ENCODE data around the gene TNFRSF18.

The TNFRSF18 gene

GRCh38 chr1:1218524-1219200 is 12.3 kb upstream of the TNFRSF18 start:
- H3K4me3 ChIP-seq (ENCODE audit: insufficient read depth, low read depth, low read length) = no peak overlapping the region
- no peaks in the 10 kb centered on the region for H3K27me3 ChIP-seq (ENCODE audit: control insufficient read depth, insufficient read depth, low read length, poor library complexity, severe bottlenecking)
- H3K9me3 ChIP-seq (ENCODE audit: control insufficient read depth, low read length) = no peaks in the 10 kb centered on the region
- peaks cover 20% of the 10 kb centered on the region for H3K36me3 ChIP-seq (ENCODE audit: control insufficient read depth, insufficient read depth, low read length)
- no peaks in the 10 kb centered on the region for H3K4me1 ChIP-seq (ENCODE audit: control insufficient read depth, insufficient read depth, low read length)
- no peak overlapping the region for H3K27ac ChIP-seq (ENCODE audit: insufficient read depth, low read depth, low read length, poor library complexity, severe bottlenecking)
- WGBS, 2 experiments = 94 to 96% methylated on average over 36 of the region's 36 CpGs

GRCh38 chr1:1217621-1218523 is 11.5 kb upstream of the TNFRSF18 start:
- no peaks in the 10 kb centered on the region for H3K9me3 ChIP-seq (ENCODE audit: control insufficient read depth, low read length)
- no peak overlapping the region for H3K27ac ChIP-seq (ENCODE audit: insufficient read depth, low read depth, low read length, poor library complexity, severe bottlenecking)
- no peak overlapping the region for H3K4me3 ChIP-seq (ENCODE audit: insufficient read depth, low read depth, low read length)
- 93 to 94% methylated on average over 52 of the region's 52 CpGs for WGBS, 2 experiments
- no peaks in the 10 kb centered on the region for H3K4me1 ChIP-seq (ENCODE audit: control insufficient read depth, insufficient read depth, low read length)
- no peaks in the 10 kb centered on the region for H3K27me3 ChIP-seq (ENCODE audit: control insufficient read depth, insufficient read depth, low read length, poor library complexity, severe bottlenecking)
- H3K36me3 ChIP-seq (ENCODE audit: control insufficient read depth, insufficient read depth, low read length) = peaks cover 15% of the 10 kb centered on the region

- 96 to 97% methylated on average over 74 of the region's 74 CpGs for WGBS, 2 experiments
- no peak overlapping the region for H3K27ac ChIP-seq (ENCODE audit: insufficient read depth, low read depth, low read length, poor library complexity, severe bottlenecking)
- H3K4me3 ChIP-seq (ENCODE audit: insufficient read depth, low read depth, low read length) = no peak overlapping the region
- H3K4me1 ChIP-seq (ENCODE audit: control insufficient read depth, insufficient read depth, low read length) = no peaks in the 10 kb centered on the region
- no peaks in the 10 kb centered on the region for H3K27me3 ChIP-seq (ENCODE audit: control insufficient read depth, insufficient read depth, low read length, poor library complexity, severe bottlenecking)
- H3K9me3 ChIP-seq (ENCODE audit: control insufficient read depth, low read length) = no peaks in the 10 kb centered on the region
- peaks cover 14% of the 10 kb centered on the region for H3K36me3 ChIP-seq (ENCODE audit: control insufficient read depth, insufficient read depth, low read length)
Observed at GRCh38 chr1:1216770-1217620, 10.6 kb upstream of the TNFRSF18 start.

GRCh38 chr1:1215881-1216605 is 9.7 kb upstream of the TNFRSF18 start:
- no peaks in the 10 kb centered on the region for H3K4me1 ChIP-seq (ENCODE audit: control insufficient read depth, insufficient read depth, low read length)
- H3K27me3 ChIP-seq (ENCODE audit: control insufficient read depth, insufficient read depth, low read length, poor library complexity, severe bottlenecking) = no peaks in the 10 kb centered on the region
- no peak overlapping the region for H3K4me3 ChIP-seq (ENCODE audit: insufficient read depth, low read depth, low read length)
- H3K27ac ChIP-seq (ENCODE audit: insufficient read depth, low read depth, low read length, poor library complexity, severe bottlenecking) = no peak overlapping the region
- WGBS, 2 experiments = 94 to 95% methylated on average over 21 of the region's 21 CpGs
- H3K9me3 ChIP-seq (ENCODE audit: control insufficient read depth, low read length) = no peaks in the 10 kb centered on the region
- peaks cover 12% of the 10 kb centered on the region for H3K36me3 ChIP-seq (ENCODE audit: control insufficient read depth, insufficient read depth, low read length)

- Histone ChIP-seq H3K4me3 (ENCODE audit: insufficient read depth, low read depth, low read length) (no peak overlapping the region), H3K36me3 (ENCODE audit: control insufficient read depth, insufficient read depth, low read length) (peaks cover 12% of the 10 kb centered on the region), H3K4me1 (ENCODE audit: control insufficient read depth, insufficient read depth, low read length) (no peaks in the 10 kb centered on the region), H3K9me3 (ENCODE audit: control insufficient read depth, low read length) (no peaks in the 10 kb centered on the region), H3K27ac (ENCODE audit: insufficient read depth, low read depth, low read length, poor library complexity, severe bottlenecking) (no peak overlapping the region), H3K27me3 (ENCODE audit: control insufficient read depth, insufficient read depth, low read length, poor library complexity, severe bottlenecking) (no peaks in the 10 kb centered on the region)
- WGBS, 2 experiments = 77 to 79% methylated on average over 11 of the region's 11 CpGs
Observed at GRCh38 chr1:1215080-1215676, 8.8 kb upstream of the TNFRSF18 start.

- H3K27me3 ChIP-seq (ENCODE audit: control insufficient read depth, insufficient read depth, low read length, poor library complexity, severe bottlenecking) = no peaks in the 10 kb centered on the region
- no peaks in the 10 kb centered on the region for H3K9me3 ChIP-seq (ENCODE audit: control insufficient read depth, low read length)
- peaks cover 11% of the 10 kb centered on the region for H3K36me3 ChIP-seq (ENCODE audit: control insufficient read depth, insufficient read depth, low read length)
- H3K27ac ChIP-seq (ENCODE audit: insufficient read depth, low read depth, low read length, poor library complexity, severe bottlenecking) = no peak within 1 kb of the TSS
- H3K4me3 ChIP-seq (ENCODE audit: insufficient read depth, low read depth, low read length) = no peak within 1 kb of the TSS
- H3K4me1 ChIP-seq (ENCODE audit: control insufficient read depth, insufficient read depth, low read length) = no peaks in the 10 kb centered on the region
- WGBS, 2 experiments = 89% methylated on average over 56 of the region's 56 CpGs
Observed at GRCh38 chr1:1213345-1214265, 7.2 kb upstream of the TNFRSF18 start, which contains the start of gene TNFRSF4. Gene TNFRSF4 (minus strand): TSS chr1:1214153. CDS start chr1:1214127, 26 bp downstream.

- 93 to 94% methylated on average over 24 of the region's 24 CpGs for WGBS, 2 experiments
- H3K4me1 ChIP-seq (ENCODE audit: control insufficient read depth, insufficient read depth, low read length) = no peaks in the 10 kb centered on the region
- H3K27me3 ChIP-seq (ENCODE audit: control insufficient read depth, insufficient read depth, low read length, poor library complexity, severe bottlenecking) = no peaks in the 10 kb centered on the region
- H3K36me3 ChIP-seq (ENCODE audit: control insufficient read depth, insufficient read depth, low read length) = peaks cover 3% of the 10 kb centered on the region
- no peaks in the 10 kb centered on the region for H3K9me3 ChIP-seq (ENCODE audit: control insufficient read depth, low read length)
- H3K4me3 ChIP-seq (ENCODE audit: insufficient read depth, low read depth, low read length) = no peak overlapping the region
- H3K27ac ChIP-seq (ENCODE audit: insufficient read depth, low read depth, low read length, poor library complexity, severe bottlenecking) = no peak overlapping the region
Observed at GRCh38 chr1:1212780-1213344, 6.5 kb upstream of the TNFRSF18 start.

GRCh38 chr1:1211541-1212441 is 5.4 kb upstream of the TNFRSF18 start:
- H3K9me3 ChIP-seq (ENCODE audit: control insufficient read depth, low read length) = no peaks in the 10 kb centered on the region
- H3K36me3 ChIP-seq (ENCODE audit: control insufficient read depth, insufficient read depth, low read length) = no peaks in the 10 kb centered on the region
- H3K27ac ChIP-seq (ENCODE audit: insufficient read depth, low read depth, low read length, poor library complexity, severe bottlenecking) = no peak overlapping the region
- H3K4me3 ChIP-seq (ENCODE audit: insufficient read depth, low read depth, low read length) = no peak overlapping the region
- H3K4me1 ChIP-seq (ENCODE audit: control insufficient read depth, insufficient read depth, low read length) = no peaks in the 10 kb centered on the region
- 93 to 94% methylated on average over 28 of the region's 28 CpGs for WGBS, 2 experiments
- peaks cover 9% of the 10 kb centered on the region for H3K27me3 ChIP-seq (ENCODE audit: control insufficient read depth, insufficient read depth, low read length, poor library complexity, severe bottlenecking)
